Uterus (tissue), 4 donors: ENCODE measurements around the gene RALB. TPM values are rescaled to one million over a fixed set of nuclear protein-coding genes. Genes with fewer than 3 reads are reported as not detected.
A peak's percentile ranks its signal among the peaks of the same experiment; 100 is the strongest.
"Not testable (repeated sequence)": the region's sequence is repeated elsewhere in the genome, so short reads cannot be mapped to it uniquely, and the experiment has no call there.

Source experiments
- DNase-seq, 2 donors: peaks; one replicate each; pipeline ENCODE4 v3.0.0-alpha.2; 2019 to 2020
- H3K27ac ChIP-seq, 2 donors: fragments of 200-600 bp; sonication (generic); 1 replicate in 1 of 2; 2 replicates in 1 of 2; pipeline ENCODE4 v1.5.1; 2016 to 2018
- H3K27me3 ChIP-seq, 2 donors: fragments of 200-600 bp; sonication (generic); one replicate each; pipeline ENCODE4 v1.5.1; 2018 to 2019; ENCODE audit warnings: control low read depth in 1 of 2
- H3K36me3 ChIP-seq, 2 donors: fragments of 200-600 bp; sonication (generic); one replicate each; pipeline ENCODE4 v1.5.1; 2019; ENCODE audit warnings: control low read depth in 1 of 2
- H3K4me1 ChIP-seq, 2 donors: fragments of 200-600 bp; sonication (generic); one replicate each; pipeline ENCODE4 v1.5.1; 2018 to 2019; ENCODE audit warnings: control low read depth in 1 of 2
- H3K4me3 ChIP-seq, 2 donors: fragments of 200-600 bp; sonication (generic); 1 replicate in 1 of 2; 2 replicates in 1 of 2; pipeline ENCODE4 v1.5.1; 2018 to 2019; ENCODE audit warnings: mild to moderate bottlenecking in 1 of 2
- H3K9me3 ChIP-seq, 2 donors: fragments of 200-600 bp; sonication (generic); one replicate each; pipeline ENCODE4 v1.5.1; 2019; ENCODE audit warnings: control low read depth in 1 of 2
- POLR2A ChIP-seq, 2 donors: fragments of 450-650 bp; IDR thresholded peaks; one replicate each; pipeline ENCODE4 v1.6.1; 2016; ENCODE audit warnings: antibody characterized with exemption in 2 of 2, mild to moderate bottlenecking in 1 of 2, moderate library complexity in 1 of 2
- intact Hi-C: fragments of 100-400 bp; cut with DNase I; formaldehyde crosslinking; loops from one replicate; pipeline ENCODE4 v1.15.1; 2023; ENCODE audit warnings: low total_unique reads
- total RNA-seq, 4 donors: library from RNA; depleted of rRNA in 3 of 4; stranded (reverse); fragments of >200 nt in 3 of 4; gene quantifications; one replicate each; pipeline versions ENCODE4 v1.1.0 to v1.2.4, GENCODE V29; 2014 to 2023
- TF ChIP-seq, protein P1 (sequence below), 4 experiments: fragments of 200-600 bp in 2 of 4; fragments of 450-650 bp in 2 of 4; sonication (generic) in 2 of 4; IDR thresholded peaks; one replicate each; pipeline ENCODE4 v1.5.1; 2016 to 2019; ENCODE audit warnings: antibody characterized with exemption in 4 of 4, mild to moderate bottlenecking in 2 of 4, moderate library complexity in 1 of 4
- donor health status: DM: yes; HTN: yes; CAD: no.

Gene RALB
- total RNA-seq, 4 donors from 2014 or later, result 54.1 to 96.7 (median 78.2) TPM

DNA sequence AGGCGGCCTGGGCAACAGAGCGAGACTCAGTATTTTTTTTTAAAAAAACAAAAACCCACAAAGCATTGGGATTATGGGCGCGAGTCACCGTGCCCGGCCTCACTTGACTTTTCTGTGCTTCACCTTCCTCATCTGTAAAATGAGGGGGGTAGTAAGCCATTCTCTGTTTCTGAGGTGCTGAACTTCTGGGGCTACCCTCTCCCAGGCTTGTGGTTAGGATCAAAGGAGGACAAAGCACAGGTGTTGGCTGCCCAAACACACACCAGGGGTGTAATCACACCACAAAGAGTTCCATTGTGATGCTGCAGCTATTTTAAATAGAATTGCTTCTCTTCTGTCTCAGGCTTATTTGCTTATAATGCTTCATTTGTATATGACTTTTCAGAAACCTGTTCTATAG lies 57.5 kb downstream of the RALB start:
- intact Hi-C loops, result loop anchor here (10.0 kb wide), 1 partner anchor 85 kb away; the partner anchor contains the start of gene TMEM185B
- Histone ChIP-seq H3K4me3 (no peak overlapping the region), H3K9me3 (no peaks in the 10 kb centered on the region), H3K36me3 (no peaks in the 10 kb centered on the region), H3K4me1 (no peaks in the 10 kb centered on the region), H3K27ac (no peak overlapping the region), H3K27me3 (no peaks in the 10 kb centered on the region)
- TF ChIP-seq, protein P1, sequence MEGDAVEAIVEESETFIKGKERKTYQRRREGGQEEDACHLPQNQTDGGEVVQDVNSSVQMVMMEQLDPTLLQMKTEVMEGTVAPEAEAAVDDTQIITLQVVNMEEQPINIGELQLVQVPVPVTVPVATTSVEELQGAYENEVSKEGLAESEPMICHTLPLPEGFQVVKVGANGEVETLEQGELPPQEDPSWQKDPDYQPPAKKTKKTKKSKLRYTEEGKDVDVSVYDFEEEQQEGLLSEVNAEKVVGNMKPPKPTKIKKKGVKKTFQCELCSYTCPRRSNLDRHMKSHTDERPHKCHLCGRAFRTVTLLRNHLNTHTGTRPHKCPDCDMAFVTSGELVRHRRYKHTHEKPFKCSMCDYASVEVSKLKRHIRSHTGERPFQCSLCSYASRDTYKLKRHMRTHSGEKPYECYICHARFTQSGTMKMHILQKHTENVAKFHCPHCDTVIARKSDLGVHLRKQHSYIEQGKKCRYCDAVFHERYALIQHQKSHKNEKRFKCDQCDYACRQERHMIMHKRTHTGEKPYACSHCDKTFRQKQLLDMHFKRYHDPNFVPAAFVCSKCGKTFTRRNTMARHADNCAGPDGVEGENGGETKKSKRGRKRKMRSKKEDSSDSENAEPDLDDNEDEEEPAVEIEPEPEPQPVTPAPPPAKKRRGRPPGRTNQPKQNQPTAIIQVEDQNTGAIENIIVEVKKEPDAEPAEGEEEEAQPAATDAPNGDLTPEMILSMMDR (IDR thresholded peaks at IDR 0.05), result no peak
- TF ChIP-seq POLR2A (IDR thresholded peaks at IDR 0.05), result no peak
- no peak for DNase-seq

GRCh38 chr2:120310841-120311240 lies 58.2 kb downstream of the RALB start:
- not testable (repeated sequence) for H3K27ac ChIP-seq, H3K9me3 ChIP-seq, H3K4me3 ChIP-seq, H3K27me3 ChIP-seq, H3K4me1 ChIP-seq, DNase-seq, H3K36me3 ChIP-seq
- intact Hi-C loops, result loop anchor here (10.0 kb wide), 1 partner anchor 86 kb away; the partner anchor contains the start of gene TMEM185B

GRCh38 chr2:120312076-120312475 lies 59.4 kb downstream of the RALB start:
- DNase-seq, result no peak
- TF ChIP-seq POLR2A (IDR thresholded peaks at IDR 0.05), result no peak
- TF ChIP-seq, protein P1 (IDR thresholded peaks at IDR 0.05), result no peak
- Histone ChIP-seq H3K4me3 (no peak overlapping the region), H3K4me1 (no peaks in the 10 kb centered on the region), H3K9me3 (no peaks in the 10 kb centered on the region), H3K27me3 (no peaks in the 10 kb centered on the region), H3K36me3 (no peaks in the 10 kb centered on the region), H3K27ac (no peak overlapping the region)
- intact Hi-C loops, result loop anchor here (10.0 kb wide), 1 partner anchor 87 kb away; the partner anchor contains the start of gene TMEM185B

DNA sequence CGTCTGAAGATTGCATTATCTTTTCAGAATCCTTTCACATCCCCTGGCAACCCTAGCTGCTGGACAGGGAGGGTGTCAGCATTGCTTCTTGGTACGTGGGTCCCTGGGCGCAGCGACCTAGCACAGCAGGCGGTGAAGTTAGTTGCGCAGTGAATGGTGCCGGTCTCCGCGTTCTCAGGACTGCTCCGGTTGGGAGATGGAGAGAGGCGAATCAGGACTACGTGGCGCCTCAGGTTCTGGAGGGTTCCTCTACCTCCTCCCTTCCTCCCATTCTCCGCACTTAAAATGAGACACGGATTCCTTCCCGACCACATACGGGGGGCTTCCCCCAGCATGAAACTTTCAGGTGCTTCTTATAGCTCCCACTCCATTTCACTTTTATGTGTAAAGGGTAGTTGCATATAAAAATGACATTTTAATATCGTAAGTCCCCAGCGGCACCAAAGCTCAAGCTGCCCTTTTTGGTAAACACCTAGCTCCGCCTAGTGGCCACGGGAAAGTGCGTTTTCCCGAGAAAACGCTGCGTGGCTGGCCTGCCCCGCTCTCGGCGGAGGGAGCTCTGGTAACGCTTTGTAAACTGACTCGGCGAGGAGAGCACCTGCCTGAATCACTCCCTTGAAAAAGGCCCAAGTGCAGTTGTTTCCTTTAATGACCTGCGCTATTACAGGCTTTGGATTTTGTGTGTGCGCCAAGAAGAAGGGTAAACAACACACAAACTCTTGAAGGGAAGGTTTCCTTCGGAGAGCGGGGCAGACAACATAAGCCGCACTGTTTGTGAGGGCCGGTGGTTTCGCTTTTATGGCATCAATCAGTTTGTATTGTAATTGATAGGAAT lies 60.4 kb downstream of the RALB start:
- DNase-seq, result peak; percentile 84 to 85
- peak overlapping the region; percentile 33 to 42 for H3K4me3 ChIP-seq
- H3K27ac ChIP-seq, result peak overlapping the region; percentile 61 to 68
- H3K9me3 ChIP-seq, result no peaks in the 10 kb centered on the region
- no peaks in the 10 kb centered on the region for H3K4me1 ChIP-seq
- H3K27me3 ChIP-seq, result no peaks in the 10 kb centered on the region
- H3K36me3 ChIP-seq, result no peaks in the 10 kb centered on the region
- TF ChIP-seq POLR2A (IDR thresholded peaks at IDR 0.05), result no peak
- TF ChIP-seq, protein P1 (IDR thresholded peaks at IDR 0.05), result peak; percentile 85 to 88 (median 87)
- intact Hi-C loops, result loop anchor here (10.0 kb wide), 1 partner anchor 88 kb away; the partner anchor contains the start of gene TMEM185B

- Histone ChIP-seq H3K27ac (peak overlapping the region; percentile 61 to 68), H3K9me3 (no peaks in the 10 kb centered on the region), H3K36me3 (no peaks in the 10 kb centered on the region), H3K4me1 (no peaks in the 10 kb centered on the region), H3K27me3 (no peaks in the 10 kb centered on the region), H3K4me3 (peak overlapping the region; percentile 33 to 42)
- intact Hi-C loops, result loop anchor here (10.0 kb wide), 1 partner anchor 89 kb away; the partner anchor contains the start of gene TMEM185B
- no peak for TF ChIP-seq POLR2A (IDR thresholded peaks at IDR 0.05)
- TF ChIP-seq, protein P1 (IDR thresholded peaks at IDR 0.05), result no peak
- peak in 1 of 2 donors; percentile 27 for DNase-seq
These were observed 61.3 kb downstream of the RALB start for GRCh38 chr2:120313695-120314615.
